Fibroblast of villous mesenchyme (primary cell): ENCODE data around the gene PIGP. TPM values are rescaled to one million over a fixed set of nuclear protein-coding genes. Genes with fewer than 3 reads are reported as not detected.
"Not testable (repeated sequence)": the region's sequence is repeated elsewhere in the genome, so short reads cannot be mapped to it uniquely, and the experiment has no call there.

ENCODE experiments used
- DNase-seq: peaks from one replicate; pipeline ENCODE4 v3.0.0-alpha.2; 2010; ENCODE audit warnings: low read depth
- H3K4me3 ChIP-seq: 2 replicates; pipeline ENCODE4 v1.5.1; 2011; ENCODE audit warnings: low read depth, mild to moderate bottlenecking, low read length
- total RNA-seq: library from RNA; depleted of rRNA; stranded (reverse); fragments of >200 nt; gene quantifications from 2 replicates; pipeline ENCODE4 v1.2.3, GENCODE V29; 2012
- TF ChIP-seq, protein P1 (sequence below): IDR thresholded peaks from 2 replicates; pipeline ENCODE4 v1.5.1; 2012; ENCODE audit warnings: low read depth, mild to moderate bottlenecking, low read length; ENCODE audit not compliant: insufficient read depth

PIGP gene
- total RNA-seq, 1 donor = 11.2 TPM

GRCh38 chr21:37060296-37060695, 12.6 kb downstream of the PIGP start:
- H3K4me3 ChIP-seq = no peak overlapping the region
- TF ChIP-seq, protein P1, sequence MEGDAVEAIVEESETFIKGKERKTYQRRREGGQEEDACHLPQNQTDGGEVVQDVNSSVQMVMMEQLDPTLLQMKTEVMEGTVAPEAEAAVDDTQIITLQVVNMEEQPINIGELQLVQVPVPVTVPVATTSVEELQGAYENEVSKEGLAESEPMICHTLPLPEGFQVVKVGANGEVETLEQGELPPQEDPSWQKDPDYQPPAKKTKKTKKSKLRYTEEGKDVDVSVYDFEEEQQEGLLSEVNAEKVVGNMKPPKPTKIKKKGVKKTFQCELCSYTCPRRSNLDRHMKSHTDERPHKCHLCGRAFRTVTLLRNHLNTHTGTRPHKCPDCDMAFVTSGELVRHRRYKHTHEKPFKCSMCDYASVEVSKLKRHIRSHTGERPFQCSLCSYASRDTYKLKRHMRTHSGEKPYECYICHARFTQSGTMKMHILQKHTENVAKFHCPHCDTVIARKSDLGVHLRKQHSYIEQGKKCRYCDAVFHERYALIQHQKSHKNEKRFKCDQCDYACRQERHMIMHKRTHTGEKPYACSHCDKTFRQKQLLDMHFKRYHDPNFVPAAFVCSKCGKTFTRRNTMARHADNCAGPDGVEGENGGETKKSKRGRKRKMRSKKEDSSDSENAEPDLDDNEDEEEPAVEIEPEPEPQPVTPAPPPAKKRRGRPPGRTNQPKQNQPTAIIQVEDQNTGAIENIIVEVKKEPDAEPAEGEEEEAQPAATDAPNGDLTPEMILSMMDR = no peak
- DNase-seq = peak; percentile 96

DNA sequence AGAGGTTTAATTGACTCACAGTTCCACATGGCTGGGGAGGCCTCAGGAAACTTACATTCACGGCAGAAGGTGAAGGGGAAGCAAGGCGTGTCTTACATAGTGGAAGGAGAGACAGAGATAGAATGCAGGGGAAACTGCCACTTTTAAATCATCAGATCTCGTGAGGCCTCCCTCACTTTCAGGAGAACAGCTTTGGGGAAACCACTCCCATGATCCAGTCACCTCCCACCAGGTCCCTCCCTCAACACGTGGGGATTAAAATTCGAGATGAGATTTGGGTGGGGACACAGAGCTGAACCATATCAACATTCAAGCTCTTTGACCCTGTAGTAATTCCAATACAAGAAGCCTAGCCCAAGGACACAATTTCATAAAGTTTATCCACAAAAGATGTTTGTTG, 13.7 kb downstream of the PIGP start:
- no peak for DNase-seq
- H3K4me3 ChIP-seq = no peak overlapping the region
- TF ChIP-seq, protein P1 = no peak

DNA sequence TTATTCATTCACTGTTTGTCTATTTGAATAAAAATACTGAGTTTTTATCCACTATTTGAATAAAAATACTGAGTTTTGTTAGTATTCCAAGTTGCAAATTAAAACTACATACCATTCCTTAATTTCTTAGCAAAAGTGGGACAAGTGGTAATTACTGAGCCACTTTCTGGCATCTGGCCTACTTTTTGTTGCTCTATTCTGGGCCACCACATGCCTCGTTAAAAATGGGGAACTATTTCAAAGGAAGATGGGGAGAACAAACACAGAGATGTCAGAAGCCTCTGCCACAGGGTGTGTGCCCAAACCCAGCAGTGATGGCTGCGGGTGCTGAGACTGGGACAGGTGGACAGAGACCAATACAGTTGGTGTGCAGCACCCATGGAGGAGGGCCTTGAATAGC, 14.6 kb downstream of the PIGP start:
- TF ChIP-seq, protein P1 = no peak
- no peak for DNase-seq
- no peak overlapping the region for H3K4me3 ChIP-seq

DNA sequence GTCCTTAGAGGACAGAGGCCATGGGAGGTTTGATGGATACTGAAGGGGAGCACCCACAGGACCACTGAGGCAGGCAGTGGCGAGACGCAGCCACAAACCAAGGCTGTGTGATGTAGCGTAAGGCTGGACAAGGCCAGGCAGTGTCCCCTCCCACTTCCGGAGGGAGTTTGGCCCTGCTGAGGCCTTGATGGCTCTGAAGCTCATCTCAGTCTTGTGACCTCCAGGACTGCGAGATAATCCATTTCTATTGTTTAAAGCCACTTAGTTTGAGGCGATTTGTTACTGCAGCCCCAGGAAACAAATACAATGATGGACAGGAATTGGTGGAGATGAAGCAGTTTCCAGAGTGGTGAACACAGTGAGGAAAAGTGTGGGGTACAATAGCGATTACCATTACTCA, 15.3 kb downstream of the PIGP start:
- no peak for DNase-seq
- TF ChIP-seq, protein P1 = no peak
- H3K4me3 ChIP-seq = no peak overlapping the region

GRCh38 chr21:37055271-37055855, 17.5 kb downstream of the PIGP start:
- no peak overlapping the region for H3K4me3 ChIP-seq
- DNase-seq = no peak
- TF ChIP-seq, protein P1 = no peak

- not testable (repeated sequence) for DNase-seq, H3K4me3 ChIP-seq
Measured at GRCh38 chr21:37049741-37050140, 23.1 kb downstream of the PIGP start.

GRCh38 chr21:37047079-37047478, 25.8 kb downstream of the PIGP start:
- no peak overlapping the region for H3K4me3 ChIP-seq
- DNase-seq = no peak
- TF ChIP-seq, protein P1 = no peak
